Body of pancreas (tissue), 4 donors: ENCODE data around the gene APOA4.

Experiments used
- POLR2A ChIP-seq, 3 donors: fragments of 450-650 bp; IDR thresholded peaks; one replicate each; pipeline ENCODE4 v1.6.1; 2016; ENCODE audit warnings: antibody characterized with exemption in 3 of 3, mild to moderate bottlenecking in 2 of 3
- TF ChIP-seq, protein P1 (sequence below), 7 experiments: fragments of 450-650 bp in 4 of 7; fragments of 200-600 bp in 3 of 7; sonication (generic) in 3 of 7; IDR thresholded peaks; one replicate each; pipeline ENCODE4 v1.5.1; 2016 to 2019; ENCODE audit warnings: antibody characterized with exemption in 7 of 7

DNA sequence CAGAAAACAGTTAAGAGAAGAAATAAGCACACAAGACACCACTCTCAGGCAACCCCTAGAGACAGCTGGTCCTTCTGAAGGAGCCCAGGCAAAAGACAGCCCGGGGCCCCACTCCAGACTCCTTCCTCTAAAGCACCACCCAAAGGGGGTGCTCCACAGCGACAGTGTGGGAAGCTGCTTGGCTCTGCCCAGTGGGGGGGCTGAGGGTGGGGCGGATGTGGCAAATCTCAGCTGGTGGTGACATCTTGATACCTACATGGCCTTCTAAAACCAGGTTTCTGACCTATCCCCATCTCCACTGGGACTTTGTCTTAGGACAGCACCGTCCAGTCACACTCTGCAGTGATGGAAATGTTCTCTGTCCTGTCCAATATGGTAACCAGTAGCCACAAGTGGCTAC lies 24.5 kb upstream of the APOA4 start:
- TF ChIP-seq, protein P1, sequence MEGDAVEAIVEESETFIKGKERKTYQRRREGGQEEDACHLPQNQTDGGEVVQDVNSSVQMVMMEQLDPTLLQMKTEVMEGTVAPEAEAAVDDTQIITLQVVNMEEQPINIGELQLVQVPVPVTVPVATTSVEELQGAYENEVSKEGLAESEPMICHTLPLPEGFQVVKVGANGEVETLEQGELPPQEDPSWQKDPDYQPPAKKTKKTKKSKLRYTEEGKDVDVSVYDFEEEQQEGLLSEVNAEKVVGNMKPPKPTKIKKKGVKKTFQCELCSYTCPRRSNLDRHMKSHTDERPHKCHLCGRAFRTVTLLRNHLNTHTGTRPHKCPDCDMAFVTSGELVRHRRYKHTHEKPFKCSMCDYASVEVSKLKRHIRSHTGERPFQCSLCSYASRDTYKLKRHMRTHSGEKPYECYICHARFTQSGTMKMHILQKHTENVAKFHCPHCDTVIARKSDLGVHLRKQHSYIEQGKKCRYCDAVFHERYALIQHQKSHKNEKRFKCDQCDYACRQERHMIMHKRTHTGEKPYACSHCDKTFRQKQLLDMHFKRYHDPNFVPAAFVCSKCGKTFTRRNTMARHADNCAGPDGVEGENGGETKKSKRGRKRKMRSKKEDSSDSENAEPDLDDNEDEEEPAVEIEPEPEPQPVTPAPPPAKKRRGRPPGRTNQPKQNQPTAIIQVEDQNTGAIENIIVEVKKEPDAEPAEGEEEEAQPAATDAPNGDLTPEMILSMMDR (IDR thresholded peaks at IDR 0.05) = no peak
- TF ChIP-seq POLR2A (IDR thresholded peaks at IDR 0.05) = no peak
